ENCODE measurements around the gene UBE4B. TPM values are rescaled to one million over a fixed set of nuclear protein-coding genes. Genes with fewer than 3 reads are reported as not detected.

The UBE4B gene
- total and polyA plus RNA-seq, 2 experiments from 2014 or later: 28.4 to 115 TPM

- TF ChIP-seq, protein P1, sequence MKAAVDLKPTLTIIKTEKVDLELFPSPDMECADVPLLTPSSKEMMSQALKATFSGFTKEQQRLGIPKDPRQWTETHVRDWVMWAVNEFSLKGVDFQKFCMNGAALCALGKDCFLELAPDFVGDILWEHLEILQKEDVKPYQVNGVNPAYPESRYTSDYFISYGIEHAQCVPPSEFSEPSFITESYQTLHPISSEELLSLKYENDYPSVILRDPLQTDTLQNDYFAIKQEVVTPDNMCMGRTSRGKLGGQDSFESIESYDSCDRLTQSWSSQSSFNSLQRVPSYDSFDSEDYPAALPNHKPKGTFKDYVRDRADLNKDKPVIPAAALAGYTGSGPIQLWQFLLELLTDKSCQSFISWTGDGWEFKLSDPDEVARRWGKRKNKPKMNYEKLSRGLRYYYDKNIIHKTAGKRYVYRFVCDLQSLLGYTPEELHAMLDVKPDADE (IDR thresholded peaks at IDR 0.05): no peak
- TF ChIP-seq NANOG (IDR thresholded peaks at IDR 0.05; ENCODE audit: borderline replicate concordance) (no peak), ZNF331 (CRISPR knock-in tag; IDR thresholded peaks at IDR 0.05; ENCODE audit: low read depth) (no peak), POLR2AphosphoS5 (IDR thresholded peaks at IDR 0.05; ENCODE audit: low read depth) (no peak), CREB1 (CRISPR knock-in tag; IDR thresholded peaks at IDR 0.05; ENCODE audit: low read depth) (no peak), REST (IDR thresholded peaks at IDR 0.05; ENCODE audit: unreplicated experiment) (no peak), ZNF114 (CRISPR knock-in tag; IDR thresholded peaks at IDR 0.05) (no peak)
Measured at GRCh38 chr1:10140981-10141380, 108.2 kb downstream of the UBE4B start (continued).

- no peak overlapping the region for H3K4me3 ChIP-seq
- Mint-ChIP-seq H3K4me1 (no peaks in the 10 kb centered on the region), H3K27me3 (ENCODE audit: insufficient read depth, low read depth, poor library complexity) (peaks cover 3% of the 10 kb centered on the region), H3K9me3 (no peaks in the 10 kb centered on the region), H3K36me3 (ENCODE audit: low read depth) (peaks cover 13% of the 10 kb centered on the region), H3K4me3 (no peak overlapping the region), H3K27ac (no peak overlapping the region)
- 0 out of 2 replicates have a peak overlapping the region, but pooled peaks have one; percentile 59 for H3K27ac ChIP-seq (ENCODE audit: low read depth)
- H3F3A ChIP-seq (replicated peaks; ENCODE audit: low read depth): no peaks in the 10 kb centered on the region
- no peak overlapping the region for H3K4me2 ChIP-seq
- TF ChIP-seq, protein P1 (IDR thresholded peaks at IDR 0.05): no peak
- TF ChIP-seq POLR2AphosphoS5 (IDR thresholded peaks at IDR 0.05; ENCODE audit: low read depth) (no peak), ZNF331 (CRISPR knock-in tag; IDR thresholded peaks at IDR 0.05; ENCODE audit: low read depth) (no peak), CREB1 (CRISPR knock-in tag; IDR thresholded peaks at IDR 0.05; ENCODE audit: low read depth) (no peak), CTCF (conservative IDR thresholded peaks at IDR 0.05; ENCODE audit: low read depth in 2 of 2) (no peak), NANOG (IDR thresholded peaks at IDR 0.05; ENCODE audit: borderline replicate concordance) (no peak)
- H2AFZ ChIP-seq: no peak overlapping the region
- no peaks in the 10 kb centered on the region for H3K27me3 ChIP-seq (ENCODE audit: insufficient read depth)
- ATAC-seq: no peak
- H3K9me2 ChIP-seq (ENCODE audit: insufficient read depth): no peaks in the 10 kb centered on the region
- H3K36me3 ChIP-seq (ENCODE audit: insufficient read depth): peaks cover 4% of the 10 kb centered on the region; the same call in 1 of the 2 replicates
- no peaks in the 10 kb centered on the region for H3K4me1 ChIP-seq (ENCODE audit: insufficient read depth)
- DNase-seq (ENCODE audit: low spot score): no peak
- no peaks in the 10 kb centered on the region for H3K79me2 ChIP-seq (replicated peaks; ENCODE audit: insufficient read depth)
- H4K20me1 ChIP-seq (replicated peaks; ENCODE audit: insufficient read depth): no peaks in the 10 kb centered on the region
Measured at GRCh38 chr1:10143961-10144485, 111.3 kb downstream of the UBE4B start.

Data from GM23338 (cell line).